ENCODE measurements around the gene ADGRG4.

ADGRG4 gene

DNA sequence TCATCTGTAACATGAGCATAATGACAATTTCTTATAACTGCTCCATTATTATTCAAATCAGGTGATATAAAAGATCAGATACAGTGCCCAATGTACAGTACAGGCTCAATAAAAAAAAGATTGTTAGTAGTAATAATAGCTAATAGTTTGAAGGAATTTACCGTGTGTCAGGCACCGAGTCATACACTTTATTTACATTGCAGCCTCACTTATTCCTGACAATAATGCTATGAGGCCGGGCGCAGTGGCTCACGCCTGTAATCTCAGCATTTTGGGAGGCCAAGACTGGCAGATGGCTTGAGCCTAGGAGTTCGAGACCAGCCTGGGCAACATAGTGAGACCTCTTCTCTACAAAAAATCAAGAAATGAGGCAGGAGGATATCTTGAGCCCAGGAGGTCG, 39.4 kb upstream of the ADGRG4 start:
- TF ChIP-seq, protein P1, sequence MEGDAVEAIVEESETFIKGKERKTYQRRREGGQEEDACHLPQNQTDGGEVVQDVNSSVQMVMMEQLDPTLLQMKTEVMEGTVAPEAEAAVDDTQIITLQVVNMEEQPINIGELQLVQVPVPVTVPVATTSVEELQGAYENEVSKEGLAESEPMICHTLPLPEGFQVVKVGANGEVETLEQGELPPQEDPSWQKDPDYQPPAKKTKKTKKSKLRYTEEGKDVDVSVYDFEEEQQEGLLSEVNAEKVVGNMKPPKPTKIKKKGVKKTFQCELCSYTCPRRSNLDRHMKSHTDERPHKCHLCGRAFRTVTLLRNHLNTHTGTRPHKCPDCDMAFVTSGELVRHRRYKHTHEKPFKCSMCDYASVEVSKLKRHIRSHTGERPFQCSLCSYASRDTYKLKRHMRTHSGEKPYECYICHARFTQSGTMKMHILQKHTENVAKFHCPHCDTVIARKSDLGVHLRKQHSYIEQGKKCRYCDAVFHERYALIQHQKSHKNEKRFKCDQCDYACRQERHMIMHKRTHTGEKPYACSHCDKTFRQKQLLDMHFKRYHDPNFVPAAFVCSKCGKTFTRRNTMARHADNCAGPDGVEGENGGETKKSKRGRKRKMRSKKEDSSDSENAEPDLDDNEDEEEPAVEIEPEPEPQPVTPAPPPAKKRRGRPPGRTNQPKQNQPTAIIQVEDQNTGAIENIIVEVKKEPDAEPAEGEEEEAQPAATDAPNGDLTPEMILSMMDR (IDR thresholded peaks at IDR 0.05; ENCODE audit: insufficient read depth, low read depth, low read length, missing control alignments) = no peak
- H3K4me3 ChIP-seq (ENCODE audit: low read depth, low read length) = no peak overlapping the region
- no peak for DNase-seq (ENCODE audit: low read depth)

DNA sequence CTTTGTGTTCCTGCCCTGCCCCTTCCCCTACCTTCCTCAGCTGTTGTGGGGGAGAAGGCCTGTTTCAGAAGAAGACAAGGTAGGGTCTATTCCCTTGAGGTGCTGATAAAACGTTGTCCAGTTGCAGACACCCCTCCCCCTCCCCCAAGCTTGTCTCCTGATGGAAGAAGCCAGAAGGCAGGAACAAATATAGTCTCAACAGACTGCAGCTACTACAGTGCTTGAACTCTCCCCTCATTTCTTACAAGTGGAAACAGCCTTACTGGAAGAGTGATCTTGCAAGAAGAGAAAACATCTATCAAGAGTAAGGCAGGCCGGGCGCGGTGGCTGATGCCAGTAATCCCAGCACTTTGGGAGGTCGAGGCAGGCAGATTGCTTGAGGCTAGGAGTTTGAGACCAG, 38.5 kb upstream of the ADGRG4 start:
- TF ChIP-seq, protein P1 (IDR thresholded peaks at IDR 0.05; ENCODE audit: insufficient read depth, low read depth, low read length, missing control alignments) = no peak
- DNase-seq (ENCODE audit: low read depth) = no peak
- H3K4me3 ChIP-seq (ENCODE audit: low read depth, low read length) = no peak overlapping the region

DNA sequence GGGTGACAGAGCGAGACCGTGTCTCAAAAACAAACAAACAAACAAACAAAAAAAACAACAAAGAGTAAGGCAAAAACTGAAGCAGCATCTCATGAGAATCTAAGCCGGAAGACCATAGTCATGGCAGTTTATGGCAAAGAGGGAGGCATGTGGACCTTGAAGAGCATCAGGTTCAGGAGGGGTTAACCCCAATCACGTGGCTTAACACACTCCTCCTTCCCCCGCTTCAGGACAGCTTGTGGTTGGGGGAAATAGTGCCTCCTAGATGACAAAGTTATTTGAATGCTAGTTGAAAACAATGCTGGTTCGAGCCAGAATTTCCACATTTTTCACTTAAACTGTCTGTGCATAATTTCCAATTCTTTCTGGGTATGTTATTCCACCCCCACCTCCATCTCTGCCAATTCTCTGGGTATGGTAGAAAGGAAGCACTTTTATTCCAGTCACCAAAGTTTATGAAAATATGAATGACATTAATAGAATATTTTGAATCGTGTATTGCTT, 37.9 kb upstream of the ADGRG4 start:
- TF ChIP-seq, protein P1 (IDR thresholded peaks at IDR 0.05; ENCODE audit: insufficient read depth, low read depth, low read length, missing control alignments) = no peak
- H3K4me3 ChIP-seq (ENCODE audit: low read depth, low read length) = no peak overlapping the region
- no peak for DNase-seq (ENCODE audit: low read depth)

DNA sequence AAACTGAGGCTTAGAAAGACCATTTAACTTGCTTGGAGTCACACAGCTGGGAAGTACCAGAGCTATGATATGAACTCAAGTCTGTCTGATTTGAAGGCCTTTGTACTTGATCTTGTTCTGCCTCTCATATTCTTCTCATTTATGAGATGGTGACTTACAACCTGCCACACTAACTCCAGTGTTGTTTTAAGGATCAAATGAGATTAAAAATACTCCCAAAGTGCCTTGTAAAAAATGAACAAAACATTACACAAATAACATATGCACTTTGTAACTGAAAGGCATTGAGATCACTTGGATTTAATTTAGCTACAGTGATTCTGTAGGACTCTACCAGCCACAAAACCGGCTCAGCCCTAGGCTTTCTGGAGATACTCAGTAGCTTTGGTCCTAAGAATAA, 33.9 kb upstream of the ADGRG4 start:
- DNase-seq (ENCODE audit: low read depth) = no peak
- no peak overlapping the region for H3K4me3 ChIP-seq (ENCODE audit: low read depth, low read length)
- TF ChIP-seq, protein P1 (IDR thresholded peaks at IDR 0.05; ENCODE audit: insufficient read depth, low read depth, low read length, missing control alignments) = no peak

DNA sequence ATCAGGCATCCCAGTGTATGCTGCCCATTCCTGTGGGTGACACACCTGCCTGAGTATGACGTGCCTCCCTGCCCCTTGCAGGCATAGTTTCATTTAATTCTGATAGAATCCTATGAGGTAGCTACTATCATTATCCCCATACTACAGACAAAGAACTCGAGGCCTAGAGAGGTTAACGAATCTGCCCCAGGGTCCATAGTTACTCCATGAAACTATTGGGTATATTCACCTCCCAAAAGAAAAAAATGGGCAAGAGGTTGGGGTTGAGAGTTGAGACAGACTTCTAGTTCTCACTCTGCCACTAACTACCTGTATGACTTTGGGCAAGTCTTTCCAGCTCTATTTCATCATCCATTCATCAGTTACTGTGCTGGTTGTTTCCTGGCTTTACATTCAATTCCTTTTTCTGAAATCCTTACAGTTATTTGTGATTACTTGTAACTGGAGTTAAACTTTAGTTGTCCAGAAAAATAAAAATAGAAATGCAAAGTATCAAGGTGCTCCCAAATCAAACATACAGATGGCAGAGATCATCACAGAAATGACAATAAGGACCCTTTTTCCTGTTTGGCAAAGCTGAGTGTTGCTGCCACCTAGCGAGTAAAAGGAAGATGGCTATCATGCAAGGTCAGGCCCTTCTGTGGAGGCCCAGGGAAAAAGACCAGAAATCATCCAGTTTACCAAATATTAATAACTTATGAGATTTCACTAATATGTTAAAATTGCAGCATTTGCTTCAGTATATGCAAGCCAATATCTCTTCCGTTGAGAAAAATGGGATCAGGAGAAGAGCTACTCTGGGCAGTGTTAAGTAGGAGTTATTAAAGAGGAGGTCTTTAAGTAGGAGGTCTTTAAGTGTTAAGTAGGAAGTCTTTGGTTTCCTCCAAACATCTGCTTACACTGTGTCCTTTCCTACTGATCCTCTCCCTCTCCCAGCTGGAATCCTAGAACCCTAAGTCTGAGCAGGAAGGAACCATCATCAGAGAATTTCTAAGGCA, 32.4 kb upstream of the ADGRG4 start:
- no peak overlapping the region for H3K4me3 ChIP-seq (ENCODE audit: low read depth, low read length)
- TF ChIP-seq, protein P1 (IDR thresholded peaks at IDR 0.05; ENCODE audit: insufficient read depth, low read depth, low read length, missing control alignments) = peak; percentile 59
- peak; percentile 52 for DNase-seq (ENCODE audit: low read depth)

DNA sequence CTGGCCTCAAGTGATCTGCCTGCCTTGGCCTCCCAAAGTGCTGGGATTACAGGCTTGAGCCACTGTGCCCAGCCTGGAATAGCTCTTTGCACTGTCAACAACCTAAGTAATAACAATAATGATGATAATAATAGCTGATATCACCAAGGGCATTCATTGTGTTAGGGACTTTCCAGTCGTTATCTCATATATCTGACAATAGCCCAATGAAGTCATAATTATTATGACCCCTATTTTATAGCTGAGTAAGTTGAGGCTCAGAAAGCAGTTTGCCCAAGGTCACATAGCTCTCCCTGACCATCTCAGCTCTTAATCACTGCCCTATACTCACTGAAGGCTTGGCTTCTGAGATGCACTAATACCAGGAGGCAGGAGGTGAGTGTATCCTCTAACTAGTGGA, 30.8 kb upstream of the ADGRG4 start:
- H3K4me3 ChIP-seq (ENCODE audit: low read depth, low read length) = no peak overlapping the region
- TF ChIP-seq, protein P1 (IDR thresholded peaks at IDR 0.05; ENCODE audit: insufficient read depth, low read depth, low read length, missing control alignments) = no peak
- no peak for DNase-seq (ENCODE audit: low read depth)
